ENCODE measurements around the gene REC8.

DNA sequence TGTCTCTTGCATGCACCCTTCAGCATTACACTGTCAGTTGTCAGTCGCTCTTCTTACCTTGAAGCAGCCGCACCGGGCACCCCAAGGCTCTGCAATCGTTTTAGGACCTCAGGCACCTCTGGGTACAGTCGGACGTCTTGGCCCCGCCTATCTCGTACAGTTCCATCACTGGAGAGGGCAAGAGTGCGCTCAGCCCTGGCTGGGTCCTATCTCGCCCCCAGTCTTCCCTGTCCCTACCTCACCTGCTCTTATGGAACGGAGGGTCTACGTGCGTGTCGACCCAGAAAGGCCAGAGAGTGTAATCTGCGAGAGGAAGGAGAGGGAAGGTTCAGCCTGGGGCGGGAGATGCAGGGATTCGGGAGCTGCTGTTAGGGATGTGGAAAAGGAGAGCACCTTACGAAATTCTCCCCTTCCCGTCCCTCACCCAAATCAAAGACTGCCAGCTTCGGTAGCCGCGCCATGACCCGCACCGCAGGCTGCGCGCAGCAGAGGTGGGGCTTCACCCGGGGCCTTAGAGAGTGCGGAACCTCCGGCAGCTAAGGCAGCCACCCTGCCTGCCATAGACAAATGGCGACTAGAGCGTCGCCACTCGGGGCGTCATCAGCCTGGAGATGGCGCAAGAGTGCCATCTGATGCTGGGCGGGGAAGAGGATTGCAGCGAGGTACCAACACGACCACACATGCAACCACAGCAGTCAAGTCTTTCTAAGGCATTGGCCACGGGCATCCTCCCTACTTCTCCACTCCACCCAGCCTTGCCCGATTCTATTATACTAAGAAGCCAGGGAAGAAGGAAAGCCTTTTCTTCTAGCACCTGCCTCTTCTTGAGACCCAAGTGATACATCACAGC is 43.8 kb downstream of the REC8 start, which contains the start of gene MDP1:
- TF ChIP-seq GATA2 (IDR thresholded peaks at IDR 0.05; ENCODE audit: low read depth, low read length) (no peak), GATA3 (IDR thresholded peaks at IDR 0.05; ENCODE audit: low read depth, low read length) (no peak)

Measured in SH-SY5Y (cell line).